ENCODE results near the gene GDPGP1. TPM values are rescaled to one million over a fixed set of nuclear protein-coding genes. Genes with fewer than 3 reads are reported as not detected.

GDPGP1 gene
- total and polyA plus RNA-seq, 10 of the 15 experiments (the other 5 are each of a cell fraction or from before 2014, with no cell fraction given): 0.68 to 8.9 (median 3.0) TPM

DNA sequence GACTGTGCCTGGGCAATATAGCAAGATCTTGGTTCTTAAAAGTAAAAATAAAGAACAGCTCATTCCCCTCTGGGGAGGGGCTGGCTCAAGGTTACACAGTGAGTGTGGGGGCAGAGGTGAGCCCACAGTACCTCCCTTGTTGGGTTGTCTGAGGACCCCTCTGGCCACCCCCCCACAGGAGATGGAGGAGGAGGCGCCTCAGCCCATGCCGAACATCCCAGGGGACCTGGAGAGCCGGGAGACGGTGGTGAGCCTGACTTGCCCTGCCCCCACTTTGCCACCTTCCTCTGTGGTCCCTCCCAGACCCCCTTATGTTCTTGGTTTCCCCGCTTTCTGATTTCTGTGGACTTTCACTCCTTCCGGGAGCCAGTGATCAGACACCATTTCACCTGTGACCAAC is 60.1 kb downstream of the GDPGP1 start:
- no peaks in the 10 kb centered on the region for H3K79me2 ChIP-seq (ENCODE audit: control insufficient read depth, insufficient read depth, low read length)
- intact Hi-C loops (cut with micrococcal nuclease; ENCODE audit: unreplicated experiment) (no loop called here), in situ Hi-C loops (cut with MboI) (no loop called here)
- 45% methylated on average over 6 of the region's 6 CpGs for WGBS (ENCODE audit: insufficient coverage, insufficient replicate concordance, low lambda C conversion rate, missing lambda C conversion rate)
- no peaks in the 10 kb centered on the region for H3K36me3 ChIP-seq (ENCODE audit: control insufficient read depth in 2 of 2, insufficient read depth in 2 of 2, low read length in 1 of 2)
- FAIRE-seq (no peak), DNase-seq (ENCODE audit: low read depth, low spot score) (no peak), ATAC-seq (no peak)
- CTCF ChIA-PET: interaction anchor here (0.6 to 7.5 kb wide), 22 partner anchors 10 to 640 kb away, joined by 3 to 99 read pairs (median 6); partner anchors contain the start of genes SEMA4B and UNC45A
- H3K9ac ChIP-seq (ENCODE audit: control insufficient read depth, insufficient read depth, low read length): no peak overlapping the region
- RAD21 ChIA-PET (ENCODE audit: unreplicated experiment): interaction anchor here (1.2 to 2.2 kb wide), 5 partner anchors 11 to 637 kb away, joined by 3 to 18 read pairs (median 9); no protein-coding TSS in a partner anchor
- POLR2A ChIA-PET: interaction anchor here (1.0 kb wide), 1 partner anchor 7 kb away, joined by 3 read pairs; no protein-coding TSS in a partner anchor
- H3K4me2 ChIP-seq (ENCODE audit: control insufficient read depth, insufficient read depth): no peak overlapping the region
- no peaks in the 10 kb centered on the region for H3K4me1 ChIP-seq (ENCODE audit: control insufficient read depth, insufficient read depth, low read length)
- H4K20me1 ChIP-seq (ENCODE audit: control insufficient read depth, insufficient read depth): no peaks in the 10 kb centered on the region
- BruUV-seq (replicated peaks): no TSS peak
- H3K4me3 ChIP-seq: no peak overlapping the region
- TF ChIP-seq TAF1 (IDR thresholded peaks at IDR 0.05; ENCODE audit: borderline replicate concordance, low read depth, low read length) (no peak), POU2F2 (IDR thresholded peaks at IDR 0.05; ENCODE audit: borderline replicate concordance, low read depth, low read length) (no peak), KLF5 (IDR thresholded peaks at IDR 0.05; ENCODE audit: partially characterized antibody) (no peak), IKZF2 (IDR thresholded peaks at IDR 0.05) (no peak), NFIC (IDR thresholded peaks at IDR 0.05; ENCODE audit: low read depth, low read length) (no peak), ASH2L (IDR thresholded peaks at IDR 0.05; ENCODE audit: borderline replicate concordance, low read depth) (no peak), MYC (IDR thresholded peaks at IDR 0.05; ENCODE audit: insufficient read depth, insufficient read length, insufficient replicate concordance, low read length, severe bottlenecking) (no peak), EED (IDR thresholded peaks at IDR 0.05; ENCODE audit: low read depth) (no peak), CEBPB (IDR thresholded peaks at IDR 0.05; ENCODE audit: borderline replicate concordance in 1 of 2, low read depth in 2 of 2, low read length in 2 of 2) (no peak), SMAD1 (IDR thresholded peaks at IDR 0.05; ENCODE audit: low read depth, partially characterized antibody) (no peak), SUPT20H (IDR thresholded peaks at IDR 0.05; ENCODE audit: borderline replicate concordance, control insufficient read depth, low read depth, low read length) (no peak), ZNF207 (IDR thresholded peaks at IDR 0.05; ENCODE audit: borderline replicate concordance) (no peak), SKIL (IDR thresholded peaks at IDR 0.05; ENCODE audit: low read depth, poor library complexity, severe bottlenecking) (no peak), NR2F1 (conservative IDR thresholded peaks at IDR 0.05) (no peak), ATF7 (IDR thresholded peaks at IDR 0.05; ENCODE audit: low read depth) (no peak)
- TF ChIP-seq, protein P1, sequence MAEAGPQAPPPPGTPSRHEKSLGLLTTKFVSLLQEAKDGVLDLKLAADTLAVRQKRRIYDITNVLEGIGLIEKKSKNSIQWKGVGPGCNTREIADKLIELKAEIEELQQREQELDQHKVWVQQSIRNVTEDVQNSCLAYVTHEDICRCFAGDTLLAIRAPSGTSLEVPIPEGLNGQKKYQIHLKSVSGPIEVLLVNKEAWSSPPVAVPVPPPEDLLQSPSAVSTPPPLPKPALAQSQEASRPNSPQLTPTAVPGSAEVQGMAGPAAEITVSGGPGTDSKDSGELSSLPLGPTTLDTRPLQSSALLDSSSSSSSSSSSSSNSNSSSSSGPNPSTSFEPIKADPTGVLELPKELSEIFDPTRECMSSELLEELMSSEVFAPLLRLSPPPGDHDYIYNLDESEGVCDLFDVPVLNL (IDR thresholded peaks at IDR 0.05; ENCODE audit: low read depth, low read length): no peak
- TF ChIP-seq, protein P2, sequence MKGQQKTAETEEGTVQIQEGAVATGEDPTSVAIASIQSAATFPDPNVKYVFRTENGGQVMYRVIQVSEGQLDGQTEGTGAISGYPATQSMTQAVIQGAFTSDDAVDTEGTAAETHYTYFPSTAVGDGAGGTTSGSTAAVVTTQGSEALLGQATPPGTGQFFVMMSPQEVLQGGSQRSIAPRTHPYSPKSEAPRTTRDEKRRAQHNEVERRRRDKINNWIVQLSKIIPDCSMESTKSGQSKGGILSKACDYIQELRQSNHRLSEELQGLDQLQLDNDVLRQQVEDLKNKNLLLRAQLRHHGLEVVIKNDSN (IDR thresholded peaks at IDR 0.05; ENCODE audit: borderline replicate concordance, extremely low read length, insufficient read depth, low read depth, low read length): no peak
- no peaks in the 10 kb centered on the region for H3K27me3 ChIP-seq (replicated peaks in 1 of 2; ENCODE audit: control insufficient read depth in 2 of 2, insufficient read depth in 2 of 2, low read length in 1 of 2)
- no peaks in the 10 kb centered on the region for H3K9me3 ChIP-seq (replicated peaks; ENCODE audit: control insufficient read depth, insufficient read depth, low read length)
- H3K27ac ChIP-seq (ENCODE audit: control insufficient read depth, insufficient read depth): no peak overlapping the region
- no peak overlapping the region for H2AFZ ChIP-seq (ENCODE audit: control insufficient read depth, low read depth, low read length)
- SMC1A ChIA-PET (ENCODE audit: uncharacterized antibody, unreplicated experiment): interaction anchor here (1.2 to 4.7 kb wide), 9 partner anchors 9 to 188 kb away, joined by 3 to 30 read pairs (median 3); no protein-coding TSS in a partner anchor
